Endothelial cell (in vitro differentiated cells): ENCODE results near the gene PPFIA3. TPM values are rescaled to one million over a fixed set of nuclear protein-coding genes. Genes with fewer than 3 reads are reported as not detected.
A peak's percentile ranks its signal among the peaks of the same experiment; 100 is the strongest.

Experiments
- DNase-seq: peaks from one replicate; pipeline ENCODE4 v3.0.0; 2021; ENCODE audit warnings: low spot score
- H3K27ac Mint-ChIP-seq: one replicate; pipeline ENCODE4 v1.8.0; 2021; ENCODE audit warnings: mixed read lengths, inconsistent platforms; ENCODE audit not compliant: unreplicated experiment
- H3K27me3 Mint-ChIP-seq: one replicate; pipeline ENCODE4 v1.8.0; 2021; ENCODE audit warnings: mild to moderate bottlenecking, moderate library complexity, mixed read lengths, inconsistent platforms; ENCODE audit not compliant: unreplicated experiment
- H3K36me3 Mint-ChIP-seq: one replicate; pipeline ENCODE4 v1.8.0; 2021; ENCODE audit warnings: mild to moderate bottlenecking, low read depth, mixed read lengths, inconsistent platforms; ENCODE audit not compliant: unreplicated experiment
- H3K4me1 Mint-ChIP-seq: one replicate; pipeline ENCODE4 v1.8.0; 2021; ENCODE audit warnings: mild to moderate bottlenecking, mixed read lengths, inconsistent platforms; ENCODE audit not compliant: unreplicated experiment
- H3K4me3 Mint-ChIP-seq: one replicate; pipeline ENCODE4 v1.8.0; 2021; ENCODE audit warnings: mild to moderate bottlenecking, mixed read lengths, inconsistent platforms; ENCODE audit not compliant: unreplicated experiment
- H3K9me3 Mint-ChIP-seq: one replicate; pipeline ENCODE4 v1.8.0; 2021; ENCODE audit warnings: mixed read lengths, inconsistent platforms; ENCODE audit not compliant: unreplicated experiment
- total RNA-seq: library from RNA; stranded (reverse); fragmentation: NEBNext Ultra II Directional; extraction: Animal tissue kit (Norgen Biotek cat#: 25700); gene quantifications from one replicate; pipeline ENCODE4 v1.2.1, GENCODE V29; 2021; ENCODE audit not compliant: unreplicated experiment
- TF ChIP-seq, protein P1 (sequence below): fragments of 200-600 bp; sonication (generic); IDR thresholded peaks from one replicate; pipeline ENCODE4 v1.5.0; 2021; ENCODE audit warnings: antibody characterized with exemption; ENCODE audit not compliant: unreplicated experiment

Gene PPFIA3
- total RNA-seq, 1 donor from 2014 or later, result 19.7 TPM

DNA sequence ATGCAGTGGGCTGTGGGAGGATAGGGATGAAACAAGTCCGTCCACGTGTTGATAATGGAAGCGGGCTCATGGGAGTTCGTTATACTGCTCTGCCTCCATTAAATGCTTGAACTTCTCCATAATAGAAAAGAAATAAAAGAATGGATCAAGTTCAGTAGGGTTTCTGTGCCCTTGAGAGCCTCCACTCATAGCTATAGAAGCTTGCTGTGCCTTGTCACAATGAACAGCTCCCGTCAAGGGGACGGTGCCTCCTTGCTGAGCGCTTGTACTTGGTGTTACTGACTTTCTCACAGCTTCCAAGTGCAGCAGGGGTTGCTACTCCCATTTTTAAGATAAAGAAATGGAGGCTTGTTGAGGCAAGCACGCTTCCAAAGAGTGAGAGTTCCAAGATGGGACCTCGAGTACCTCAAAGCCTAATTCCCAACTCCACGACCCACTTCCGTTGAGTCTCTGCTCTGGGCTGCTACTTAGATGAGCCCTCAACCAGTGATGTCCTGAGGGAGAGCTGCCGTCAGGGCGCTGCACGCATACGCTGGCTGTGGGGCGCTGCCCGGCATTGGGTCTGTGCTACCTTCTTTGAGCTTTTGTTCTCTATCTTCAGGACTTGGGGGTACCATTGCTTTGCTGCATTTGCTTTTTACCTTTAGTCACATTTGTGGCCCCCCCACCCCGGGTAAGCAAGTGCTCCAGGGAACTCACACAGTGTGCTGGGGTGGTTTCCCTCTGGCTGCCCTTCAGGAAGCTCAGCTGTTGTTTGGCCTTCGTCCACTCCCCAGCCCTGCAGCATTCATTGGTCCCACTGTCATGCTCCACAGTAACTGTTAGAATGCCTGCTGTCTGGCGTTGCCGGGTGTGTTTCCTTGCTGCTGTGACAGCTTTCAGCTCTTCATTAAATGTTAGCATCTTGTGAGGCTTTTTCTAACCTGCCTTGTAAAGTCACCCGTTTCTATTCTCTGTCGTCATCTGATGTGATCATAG, 24.6 kb upstream of the PPFIA3 start:
- peaks cover 9% of the 10 kb centered on the region for H3K27me3 Mint-ChIP-seq
- peaks cover 9% of the 10 kb centered on the region for H3K4me1 Mint-ChIP-seq
- no peak overlapping the region for H3K4me3 Mint-ChIP-seq
- H3K27ac Mint-ChIP-seq, result no peak overlapping the region
- TF ChIP-seq, protein P1, sequence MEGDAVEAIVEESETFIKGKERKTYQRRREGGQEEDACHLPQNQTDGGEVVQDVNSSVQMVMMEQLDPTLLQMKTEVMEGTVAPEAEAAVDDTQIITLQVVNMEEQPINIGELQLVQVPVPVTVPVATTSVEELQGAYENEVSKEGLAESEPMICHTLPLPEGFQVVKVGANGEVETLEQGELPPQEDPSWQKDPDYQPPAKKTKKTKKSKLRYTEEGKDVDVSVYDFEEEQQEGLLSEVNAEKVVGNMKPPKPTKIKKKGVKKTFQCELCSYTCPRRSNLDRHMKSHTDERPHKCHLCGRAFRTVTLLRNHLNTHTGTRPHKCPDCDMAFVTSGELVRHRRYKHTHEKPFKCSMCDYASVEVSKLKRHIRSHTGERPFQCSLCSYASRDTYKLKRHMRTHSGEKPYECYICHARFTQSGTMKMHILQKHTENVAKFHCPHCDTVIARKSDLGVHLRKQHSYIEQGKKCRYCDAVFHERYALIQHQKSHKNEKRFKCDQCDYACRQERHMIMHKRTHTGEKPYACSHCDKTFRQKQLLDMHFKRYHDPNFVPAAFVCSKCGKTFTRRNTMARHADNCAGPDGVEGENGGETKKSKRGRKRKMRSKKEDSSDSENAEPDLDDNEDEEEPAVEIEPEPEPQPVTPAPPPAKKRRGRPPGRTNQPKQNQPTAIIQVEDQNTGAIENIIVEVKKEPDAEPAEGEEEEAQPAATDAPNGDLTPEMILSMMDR, result no peak
- no peak for DNase-seq
- no peaks in the 10 kb centered on the region for H3K9me3 Mint-ChIP-seq
- H3K36me3 Mint-ChIP-seq, result peaks cover 43% of the 10 kb centered on the region

DNA sequence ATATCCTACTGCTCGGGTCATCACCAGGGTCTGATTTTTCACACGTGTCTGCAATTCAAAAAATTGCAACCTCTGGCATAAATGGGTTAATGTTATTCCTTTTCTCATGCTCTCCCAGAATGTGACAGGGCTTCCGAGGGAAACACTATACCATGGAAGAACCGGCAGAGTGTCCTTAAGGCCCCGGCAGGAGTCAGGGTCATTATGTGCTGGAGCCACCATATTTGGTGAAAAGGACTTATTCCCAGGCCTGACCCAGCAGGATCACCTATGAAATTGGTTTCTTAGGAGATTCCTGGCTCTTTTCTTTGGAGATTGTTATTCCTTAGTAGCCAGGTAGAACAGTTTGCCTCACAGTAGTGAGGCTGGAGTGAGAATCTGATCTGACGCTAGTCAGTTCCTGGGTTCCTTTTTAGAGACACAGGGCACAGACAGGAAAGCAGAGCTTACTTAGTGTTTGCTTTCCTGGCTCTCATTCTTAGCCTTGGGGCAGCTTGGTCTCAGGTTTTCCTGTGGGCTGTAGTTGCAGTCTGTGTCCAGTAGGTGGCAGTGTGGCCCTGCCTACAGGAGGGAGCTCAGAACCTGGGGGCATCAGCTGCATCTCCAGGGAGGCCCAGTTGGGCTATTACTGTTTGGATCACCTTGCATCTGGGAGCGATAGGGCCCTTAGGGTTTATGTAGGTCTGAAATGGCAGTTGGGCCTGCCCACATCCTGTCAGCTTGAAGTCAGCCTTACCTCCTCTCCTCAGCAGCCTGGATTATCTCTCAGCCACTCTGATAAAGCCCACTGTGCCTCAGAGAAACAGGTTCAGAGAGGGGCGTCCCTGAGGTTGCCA, 21.7 kb upstream of the PPFIA3 start:
- Mint-ChIP-seq H3K9me3 (no peaks in the 10 kb centered on the region), H3K4me1 (peaks cover 6% of the 10 kb centered on the region), H3K36me3 (peaks cover 39% of the 10 kb centered on the region), H3K27me3 (peaks cover 3% of the 10 kb centered on the region), H3K27ac (peak overlapping the region; percentile 72), H3K4me3 (no peak overlapping the region)
- TF ChIP-seq, protein P1, result peak; percentile 98
- DNase-seq, result peak; percentile 84

DNA sequence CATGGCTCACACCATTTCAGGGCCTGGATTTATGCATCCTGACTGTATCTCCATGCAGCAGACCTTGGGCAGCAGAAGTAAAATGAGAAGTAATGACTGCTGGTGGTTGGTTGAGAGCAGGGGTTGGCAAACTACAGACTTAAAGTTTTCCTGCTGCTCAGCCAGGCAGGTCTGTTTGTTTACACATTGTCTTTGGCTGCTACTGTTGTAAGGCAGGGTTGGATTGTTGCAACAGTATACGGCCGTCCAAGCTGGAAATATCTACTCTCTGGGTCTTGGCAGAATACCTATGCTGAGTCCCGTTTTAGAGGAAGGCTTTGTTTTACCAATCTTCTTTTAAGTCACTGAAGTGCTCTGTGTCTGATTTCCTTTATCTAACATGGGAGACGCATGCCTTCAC, 20.5 kb upstream of the PPFIA3 start:
- peaks cover 3% of the 10 kb centered on the region for H3K27me3 Mint-ChIP-seq
- no peaks in the 10 kb centered on the region for H3K9me3 Mint-ChIP-seq
- H3K4me3 Mint-ChIP-seq, result peak overlapping the region; percentile 62
- DNase-seq, result no peak
- H3K27ac Mint-ChIP-seq, result peak overlapping the region; percentile 42
- H3K36me3 Mint-ChIP-seq, result peaks cover 39% of the 10 kb centered on the region
- peaks cover 6% of the 10 kb centered on the region for H3K4me1 Mint-ChIP-seq
- TF ChIP-seq, protein P1, result no peak

DNA sequence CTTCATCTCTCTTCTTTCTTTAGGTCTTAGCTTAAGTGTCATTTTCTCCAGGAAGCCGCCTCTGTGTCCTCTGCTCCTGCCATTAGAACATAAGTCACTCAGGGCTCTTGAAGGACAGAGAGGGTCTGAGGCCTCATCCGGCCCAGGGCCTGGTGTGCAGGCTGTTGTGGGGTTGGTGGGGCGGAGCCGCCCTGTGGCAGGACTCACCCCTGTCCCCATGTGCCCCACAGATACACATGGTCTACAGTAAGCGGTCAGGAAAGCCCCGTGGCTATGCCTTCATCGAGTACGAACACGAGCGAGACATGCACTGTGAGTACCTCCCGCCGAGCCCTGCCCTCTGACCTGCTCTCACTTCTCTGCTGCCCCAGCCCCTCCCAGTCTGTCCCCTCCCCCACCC, 18.2 kb upstream of the PPFIA3 start:
- H3K27ac Mint-ChIP-seq, result no peak overlapping the region
- peaks cover 34% of the 10 kb centered on the region for H3K36me3 Mint-ChIP-seq
- no peak overlapping the region for H3K4me3 Mint-ChIP-seq
- no peaks in the 10 kb centered on the region for H3K9me3 Mint-ChIP-seq
- peaks cover 6% of the 10 kb centered on the region for H3K4me1 Mint-ChIP-seq
- H3K27me3 Mint-ChIP-seq, result peaks cover 2% of the 10 kb centered on the region
- TF ChIP-seq, protein P1, result no peak
- no peak for DNase-seq
